ENCODE results near the gene TDRD12.
A peak's percentile ranks its signal among the peaks of the same experiment; 100 is the strongest.
"Not testable (repeated sequence)": the region's sequence is repeated elsewhere in the genome, so short reads cannot be mapped to it uniquely, and the experiment has no call there.

TDRD12 gene

DNA sequence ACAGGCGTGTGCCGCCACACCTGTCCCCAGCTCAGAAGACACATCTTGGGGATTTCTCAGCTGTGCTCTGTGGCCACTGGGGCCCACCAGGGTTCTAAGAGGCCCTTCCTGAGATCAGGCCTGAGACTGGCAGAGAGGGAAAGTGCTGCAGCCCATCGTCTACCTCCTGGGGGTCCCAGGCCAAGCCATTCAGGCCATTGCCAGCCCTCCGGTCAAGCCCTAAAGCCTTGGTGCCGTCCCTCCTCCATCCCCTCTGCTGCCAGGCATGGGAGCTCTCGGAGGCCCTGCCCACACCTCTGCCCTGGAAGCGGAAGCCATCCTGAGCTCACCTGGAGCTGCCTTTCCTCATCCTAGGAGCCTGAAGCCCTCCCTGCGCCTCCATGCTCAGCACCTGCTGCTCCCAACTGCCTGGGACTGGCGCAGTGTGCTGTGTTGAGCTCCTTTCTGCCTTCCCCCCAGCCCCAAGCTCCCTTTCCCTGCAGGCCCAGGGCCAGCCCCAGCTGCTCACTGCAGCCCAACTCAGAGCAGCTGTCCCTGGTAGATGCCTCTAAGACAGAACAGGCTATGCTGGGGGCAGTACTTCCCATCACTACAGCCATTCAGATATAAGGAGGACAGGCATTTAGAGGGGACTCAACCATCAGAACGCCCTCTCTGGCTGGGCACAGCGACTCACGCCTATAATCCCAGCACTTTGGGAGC, 147.1 kb downstream of the TDRD12 start:
- H3K4me3 ChIP-seq (ENCODE audit: low read depth, low read length) = no peak overlapping the region
- H3K9me3 ChIP-seq (ENCODE audit: control insufficient read depth, insufficient read depth, low read depth, low read length) = no peaks in the 10 kb centered on the region
- POLR2A ChIA-PET = interaction anchor here (1.0 to 1.3 kb wide), 2 partner anchors 18 to 286 kb away, joined by 3 read pairs; partner anchors contain the start of gene PDCD5
- no peak overlapping the region for H3K27ac ChIP-seq (ENCODE audit: extremely low read depth, low read depth, low read length)
- H3K36me3 ChIP-seq (ENCODE audit: control insufficient read depth in 2 of 2, insufficient read depth in 1 of 2, low read length in 2 of 2) = no peaks in the 10 kb centered on the region; a peak in 1 of 3 replicates
- H3K4me1 ChIP-seq (ENCODE audit: control insufficient read depth, insufficient read depth, low read length) = peaks cover 2% of the 10 kb centered on the region; the same call in 1 of the 2 replicates
- CTCF ChIA-PET = interaction anchor here (0.7 to 1.0 kb wide), 3 partner anchors 117 to 549 kb away, joined by 3 read pairs; no protein-coding TSS in a partner anchor
- TF ChIP-seq YY2 (tag by site-specific recombination; IDR thresholded peaks at IDR 0.05) (no peak), ZFP69B (tag by site-specific recombination; IDR thresholded peaks at IDR 0.05) (0 out of 2 replicates have a peak, but pooled peaks have one; percentile 24)
- TF ChIP-seq, protein P1, sequence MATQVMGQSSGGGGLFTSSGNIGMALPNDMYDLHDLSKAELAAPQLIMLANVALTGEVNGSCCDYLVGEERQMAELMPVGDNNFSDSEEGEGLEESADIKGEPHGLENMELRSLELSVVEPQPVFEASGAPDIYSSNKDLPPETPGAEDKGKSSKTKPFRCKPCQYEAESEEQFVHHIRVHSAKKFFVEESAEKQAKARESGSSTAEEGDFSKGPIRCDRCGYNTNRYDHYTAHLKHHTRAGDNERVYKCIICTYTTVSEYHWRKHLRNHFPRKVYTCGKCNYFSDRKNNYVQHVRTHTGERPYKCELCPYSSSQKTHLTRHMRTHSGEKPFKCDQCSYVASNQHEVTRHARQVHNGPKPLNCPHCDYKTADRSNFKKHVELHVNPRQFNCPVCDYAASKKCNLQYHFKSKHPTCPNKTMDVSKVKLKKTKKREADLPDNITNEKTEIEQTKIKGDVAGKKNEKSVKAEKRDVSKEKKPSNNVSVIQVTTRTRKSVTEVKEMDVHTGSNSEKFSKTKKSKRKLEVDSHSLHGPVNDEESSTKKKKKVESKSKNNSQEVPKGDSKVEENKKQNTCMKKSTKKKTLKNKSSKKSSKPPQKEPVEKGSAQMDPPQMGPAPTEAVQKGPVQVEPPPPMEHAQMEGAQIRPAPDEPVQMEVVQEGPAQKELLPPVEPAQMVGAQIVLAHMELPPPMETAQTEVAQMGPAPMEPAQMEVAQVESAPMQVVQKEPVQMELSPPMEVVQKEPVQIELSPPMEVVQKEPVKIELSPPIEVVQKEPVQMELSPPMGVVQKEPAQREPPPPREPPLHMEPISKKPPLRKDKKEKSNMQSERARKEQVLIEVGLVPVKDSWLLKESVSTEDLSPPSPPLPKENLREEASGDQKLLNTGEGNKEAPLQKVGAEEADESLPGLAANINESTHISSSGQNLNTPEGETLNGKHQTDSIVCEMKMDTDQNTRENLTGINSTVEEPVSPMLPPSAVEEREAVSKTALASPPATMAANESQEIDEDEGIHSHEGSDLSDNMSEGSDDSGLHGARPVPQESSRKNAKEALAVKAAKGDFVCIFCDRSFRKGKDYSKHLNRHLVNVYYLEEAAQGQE (tag by site-specific recombination; IDR thresholded peaks at IDR 0.05) = peak; percentile 84

DNA sequence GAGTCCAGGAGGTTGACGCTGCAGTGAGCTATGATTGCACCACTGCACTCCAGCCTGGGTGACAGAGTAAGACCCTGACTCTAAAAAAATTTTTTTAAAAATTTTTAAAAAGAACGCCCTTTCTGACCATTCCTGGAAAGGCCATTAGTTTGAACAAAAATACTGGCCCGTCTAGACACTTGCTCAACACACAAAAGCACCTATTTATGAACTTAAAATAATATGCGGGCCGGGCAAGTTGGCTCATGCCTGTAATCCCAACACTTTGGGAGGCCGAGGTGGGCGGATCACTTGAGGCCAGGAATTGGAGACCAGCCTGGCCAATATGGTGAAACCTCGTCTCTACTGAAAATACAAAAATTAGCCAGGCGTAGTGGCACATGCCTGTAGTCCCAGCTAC, 147.9 kb downstream of the TDRD12 start:
- H3K4me1 ChIP-seq (ENCODE audit: control insufficient read depth, insufficient read depth, low read length); H3K4me3 ChIP-seq (ENCODE audit: low read depth, low read length); H3K27ac ChIP-seq (ENCODE audit: extremely low read depth, low read depth, low read length); CTCF ChIA-PET; H3K36me3 ChIP-seq (ENCODE audit: control insufficient read depth in 2 of 2, insufficient read depth in 1 of 2, low read length in 2 of 2); H3K9me3 ChIP-seq (ENCODE audit: control insufficient read depth, insufficient read depth, low read depth, low read length): not testable (repeated sequence)
- POLR2A ChIA-PET = interaction anchor here (1.0 kb wide), 1 partner anchor 287 kb away, joined by 3 read pairs; the partner anchor contains the start of gene PDCD5

DNA sequence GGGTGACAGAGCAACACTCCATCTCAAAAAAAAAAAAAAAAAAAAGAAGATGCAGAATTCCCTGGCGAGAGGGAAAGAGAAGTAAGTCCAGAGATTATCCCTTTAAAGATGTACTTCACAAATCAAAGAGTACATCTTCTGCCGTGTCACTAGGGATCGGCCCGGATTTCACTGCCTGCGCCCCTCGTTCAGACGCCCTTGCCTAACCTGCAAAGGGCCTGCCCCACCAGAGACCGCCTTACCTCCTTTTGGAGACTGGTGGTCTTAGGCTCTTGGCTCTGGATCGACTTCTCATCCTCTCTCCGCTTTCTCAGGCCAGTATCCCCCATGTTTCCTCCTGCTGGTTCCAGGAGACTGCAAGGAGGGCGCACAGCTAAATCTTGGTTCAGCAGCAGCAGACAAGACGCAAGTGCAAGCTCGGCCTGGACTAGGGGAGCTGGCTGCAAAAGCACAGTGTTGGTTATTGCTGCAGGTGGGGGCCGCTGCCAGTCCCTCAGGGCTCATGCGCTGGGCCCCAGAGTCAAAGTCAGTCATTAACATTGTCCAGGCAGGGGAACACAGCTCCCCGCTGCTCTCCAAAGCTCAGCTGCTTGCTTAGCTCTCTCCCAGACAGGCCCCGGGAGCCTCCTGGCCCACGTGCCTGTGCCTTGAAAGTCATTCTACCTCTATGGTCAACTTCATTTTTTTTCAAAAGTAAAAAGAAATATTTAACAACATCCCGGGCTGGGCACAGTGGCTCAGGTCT, 148.8 kb downstream of the TDRD12 start:
- no peaks in the 10 kb centered on the region; a peak in 1 of 3 replicates for H3K36me3 ChIP-seq (ENCODE audit: control insufficient read depth in 2 of 2, insufficient read depth in 1 of 2, low read length in 2 of 2)
- TF ChIP-seq ZNF426 (tag by site-specific recombination; IDR thresholded peaks at IDR 0.05) = no peak
- no peak for TF ChIP-seq KLF9 (tag by site-specific recombination; IDR thresholded peaks at IDR 0.05; ENCODE audit: low read depth)
- TF ChIP-seq SALL2 (tag by site-specific recombination; IDR thresholded peaks at IDR 0.05; ENCODE audit: borderline replicate concordance) = no peak
- TF ChIP-seq ZNF747 (tag by site-specific recombination; IDR thresholded peaks at IDR 0.05) = no peak
- TF ChIP-seq, protein P2, sequence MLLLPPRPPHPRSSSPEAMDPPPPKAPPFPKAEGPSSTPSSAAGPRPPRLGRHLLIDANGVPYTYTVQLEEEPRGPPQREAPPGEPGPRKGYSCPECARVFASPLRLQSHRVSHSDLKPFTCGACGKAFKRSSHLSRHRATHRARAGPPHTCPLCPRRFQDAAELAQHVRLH (tag by site-specific recombination; IDR thresholded peaks at IDR 0.05) = no peak
- TF ChIP-seq KLF7 (tag by site-specific recombination; IDR thresholded peaks at IDR 0.05; ENCODE audit: borderline replicate concordance) = no peak
- H3K9me3 ChIP-seq (ENCODE audit: control insufficient read depth, insufficient read depth, low read depth, low read length) = no peaks in the 10 kb centered on the region
- no peak overlapping the region for H3K27ac ChIP-seq (ENCODE audit: extremely low read depth, low read depth, low read length)
- ChIA-PET POLR2A (no interaction called here), CTCF (interaction anchor here (0.6 kb wide), 1 partner anchor 178 kb away, joined by 6 read pairs; no protein-coding TSS in a partner anchor)
- no peak overlapping the region for H3K4me3 ChIP-seq (ENCODE audit: low read depth, low read length)
- peaks cover 2% of the 10 kb centered on the region; the same call in 1 of the 2 replicates for H3K4me1 ChIP-seq (ENCODE audit: control insufficient read depth, insufficient read depth, low read length)

DNA sequence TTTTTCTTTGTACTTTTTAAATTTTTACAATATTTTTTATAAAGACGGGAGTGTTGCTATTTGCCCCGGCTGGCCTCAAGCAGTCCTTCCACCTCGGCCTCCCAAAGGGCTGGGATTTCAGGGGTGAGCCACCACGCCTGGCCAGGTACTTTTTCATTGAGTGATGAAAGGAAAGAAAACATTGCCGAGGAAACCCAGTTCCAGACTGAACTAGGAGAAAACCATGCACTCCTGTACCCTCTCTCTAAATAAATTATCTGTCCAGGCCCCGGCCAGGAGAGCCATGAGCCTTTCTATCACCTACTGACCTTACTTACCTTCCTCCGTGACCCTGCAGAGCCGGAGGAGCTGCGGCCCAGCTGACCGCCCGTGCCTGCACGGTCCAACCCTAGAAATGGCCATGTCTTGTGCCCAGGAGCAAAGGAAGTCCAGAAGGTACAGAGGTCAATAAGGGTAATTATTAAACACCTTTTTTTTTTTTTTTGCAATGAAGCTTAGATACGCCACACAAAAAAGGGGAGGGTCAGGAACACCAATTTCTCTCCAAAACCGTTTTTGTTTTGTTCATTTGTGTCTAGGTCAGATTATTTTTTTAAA, 149.9 kb downstream of the TDRD12 start, which contains the start of gene SLC7A9:
SLC7A9 (minus strand) TSS at position 399 of the 597 bp plus-strand sequence. CDS start 1,233 bp downstream, outside the sequence.
- Histone ChIP-seq H3K9me3 (ENCODE audit: control insufficient read depth, insufficient read depth, low read depth, low read length) (no peaks in the 10 kb centered on the region), H3K36me3 (ENCODE audit: control insufficient read depth in 2 of 2, insufficient read depth in 1 of 2, low read length in 2 of 2) (no peaks in the 10 kb centered on the region), H3K4me1 (ENCODE audit: control insufficient read depth, insufficient read depth, low read length) (peaks cover 2% of the 10 kb centered on the region; the same call in 1 of the 2 replicates), H3K4me3 (ENCODE audit: low read depth, low read length) (no peak within 1 kb of the TSS), H3K27ac (ENCODE audit: extremely low read depth, low read depth, low read length) (no peak within 1 kb of the TSS)
- POLR2A ChIA-PET = no interaction called here
- CTCF ChIA-PET = no interaction called here
- no peak for TF ChIP-seq ZNF785 (tag by site-specific recombination; IDR thresholded peaks at IDR 0.05)
- no peak for TF ChIP-seq KLF10 (tag by site-specific recombination; IDR thresholded peaks at IDR 0.05)
- TF ChIP-seq ZNF530 (tag by site-specific recombination; IDR thresholded peaks at IDR 0.05; ENCODE audit: low read depth) = no peak
- no peak for TF ChIP-seq HOXC10 (CRISPR knock-in tag; IDR thresholded peaks at IDR 0.05)
- TF ChIP-seq MEIS1 (CRISPR knock-in tag; IDR thresholded peaks at IDR 0.05; ENCODE audit: borderline replicate concordance) = no peak
- TF ChIP-seq ZNF777 (tag by site-specific recombination; IDR thresholded peaks at IDR 0.05; ENCODE audit: borderline replicate concordance) = no peak
- TF ChIP-seq IKZF3 (tag by site-specific recombination; IDR thresholded peaks at IDR 0.05) = no peak
